ENCODE results near the gene SLC30A9. TPM values are rescaled to one million over a fixed set of nuclear protein-coding genes. Genes with fewer than 3 reads are reported as not detected.
A peak's percentile ranks its signal among the peaks of the same experiment; 100 is the strongest.

SLC30A9 gene
- total and polyA plus RNA-seq, 2 experiments from 2014 or later = 65.5 to 69.5 TPM

- no peak for TF ChIP-seq EZH2phosphoT487 (IDR thresholded peaks at IDR 0.05; ENCODE audit: insufficient read depth, low read depth)
- no peak for TF ChIP-seq EZH2 (IDR thresholded peaks at IDR 0.05; ENCODE audit: insufficient read depth, poor library complexity, severe bottlenecking)
- H3K9me2 ChIP-seq (ENCODE audit: insufficient read depth) = no peaks in the 10 kb centered on the region
- DNase-seq = no peak
- H3K4me3 ChIP-seq = no peak overlapping the region
- H3K9me3 ChIP-seq (ENCODE audit: low read depth) = no peaks in the 10 kb centered on the region
- 97 to 100% methylated on average over 3 of the region's 3 CpGs for WGBS, 2 experiments (ENCODE audit: low coverage in 1 of 2, low lambda C conversion rate in 2 of 2, missing lambda C conversion rate in 2 of 2)
- no peaks in the 10 kb centered on the region for H4K20me1 ChIP-seq (ENCODE audit: insufficient read depth)
- H3K4me2 ChIP-seq (ENCODE audit: unreplicated experiment) = no peak overlapping the region
- no peak overlapping the region for H3K27ac ChIP-seq
- H3K4me1 ChIP-seq (ENCODE audit: insufficient read depth) = no peaks in the 10 kb centered on the region
- H3K9ac ChIP-seq = no peak overlapping the region
- H3K36me3 ChIP-seq (ENCODE audit: low read depth) = peaks cover 20% of the 10 kb centered on the region
- no peaks in the 10 kb centered on the region for H3K27me3 ChIP-seq (replicated peaks; ENCODE audit: insufficient read depth)
- H3K79me2 ChIP-seq (ENCODE audit: insufficient read depth) = peaks cover 100% of the 10 kb centered on the region
- no peak overlapping the region for H2AFZ ChIP-seq
- in situ Hi-C loops (cut with MboI) = no loop called here
- H3F3A ChIP-seq (ENCODE audit: insufficient read depth) = no peaks in the 10 kb centered on the region
Observed at GRCh38 chr4:42008011-42008786, 17.9 kb downstream of the SLC30A9 start.

- peaks cover 84% of the 10 kb centered on the region for H3K79me2 ChIP-seq (ENCODE audit: insufficient read depth)
- no peak overlapping the region for H3K4me2 ChIP-seq (ENCODE audit: unreplicated experiment)
- no peaks in the 10 kb centered on the region for H3K9me3 ChIP-seq (ENCODE audit: low read depth)
- H3K4me1 ChIP-seq (ENCODE audit: insufficient read depth) = no peaks in the 10 kb centered on the region
- H4K20me1 ChIP-seq (ENCODE audit: insufficient read depth) = no peaks in the 10 kb centered on the region
- H2AFZ ChIP-seq = no peak overlapping the region
- in situ Hi-C loops (cut with MboI) = no loop called here
- H3K36me3 ChIP-seq (ENCODE audit: low read depth) = peaks cover 4% of the 10 kb centered on the region
- no peak overlapping the region for H3K27ac ChIP-seq
- no peak for DNase-seq
- TF ChIP-seq EZH2 (IDR thresholded peaks at IDR 0.05; ENCODE audit: insufficient read depth, poor library complexity, severe bottlenecking) = no peak
- TF ChIP-seq EZH2phosphoT487 (IDR thresholded peaks at IDR 0.05; ENCODE audit: insufficient read depth, low read depth) = no peak
- 98 to 100% methylated on average over 2 of the region's 2 CpGs for WGBS, 2 experiments (ENCODE audit: low coverage in 1 of 2, low lambda C conversion rate in 2 of 2, missing lambda C conversion rate in 2 of 2)
- no peaks in the 10 kb centered on the region for H3F3A ChIP-seq (ENCODE audit: insufficient read depth)
- no peaks in the 10 kb centered on the region for H3K27me3 ChIP-seq (replicated peaks; ENCODE audit: insufficient read depth)
- no peaks in the 10 kb centered on the region for H3K9me2 ChIP-seq (ENCODE audit: insufficient read depth)
- H3K9ac ChIP-seq = no peak overlapping the region
- no peak overlapping the region for H3K4me3 ChIP-seq
Observed at GRCh38 chr4:42015438-42015837, 25.1 kb downstream of the SLC30A9 start.

GRCh38 chr4:42018451-42018850 lies 28.1 kb downstream of the SLC30A9 start:
- no peak for DNase-seq
- in situ Hi-C loops (cut with MboI) = no loop called here
- Histone ChIP-seq H3K9me2 (ENCODE audit: insufficient read depth) (no peaks in the 10 kb centered on the region), H4K20me1 (ENCODE audit: insufficient read depth) (0 out of 2 replicates have a peak, but pooled peaks cover 3% of the 10 kb centered on the region), H3F3A (ENCODE audit: insufficient read depth) (no peaks in the 10 kb centered on the region), H3K4me2 (ENCODE audit: unreplicated experiment) (no peak overlapping the region), H3K9me3 (ENCODE audit: low read depth) (no peaks in the 10 kb centered on the region), H3K4me3 (no peak overlapping the region), H3K9ac (no peak overlapping the region), H2AFZ (no peak overlapping the region), H3K27me3 (replicated peaks; ENCODE audit: insufficient read depth) (no peaks in the 10 kb centered on the region), H3K4me1 (ENCODE audit: insufficient read depth) (no peaks in the 10 kb centered on the region), H3K27ac (no peak overlapping the region), H3K36me3 (ENCODE audit: low read depth) (peaks cover 16% of the 10 kb centered on the region), H3K79me2 (ENCODE audit: insufficient read depth) (peaks cover 54% of the 10 kb centered on the region)
- 96% methylated on average over 2 of the region's 2 CpGs for whole genome bisulfite sequencing, 2 experiments (ENCODE audit: low coverage in 1 of 2, low lambda C conversion rate in 2 of 2, missing lambda C conversion rate in 2 of 2)
- no peak for TF ChIP-seq EZH2 (IDR thresholded peaks at IDR 0.05; ENCODE audit: insufficient read depth, poor library complexity, severe bottlenecking)
- TF ChIP-seq EZH2phosphoT487 (IDR thresholded peaks at IDR 0.05; ENCODE audit: insufficient read depth, low read depth) = no peak

GRCh38 chr4:42048394-42048793 lies 58.1 kb downstream of the SLC30A9 start:
- no peaks in the 10 kb centered on the region for H3K27me3 ChIP-seq (replicated peaks; ENCODE audit: insufficient read depth)
- no peaks in the 10 kb centered on the region for H3F3A ChIP-seq (ENCODE audit: insufficient read depth)
- H3K79me2 ChIP-seq (ENCODE audit: insufficient read depth) = no peaks in the 10 kb centered on the region
- 0 to 3% methylated on average over 1 of the region's 1 CpG for WGBS, 2 experiments (ENCODE audit: low coverage in 1 of 2, low lambda C conversion rate in 2 of 2, missing lambda C conversion rate in 2 of 2)
- H2AFZ ChIP-seq = no peak overlapping the region
- H3K4me2 ChIP-seq (ENCODE audit: unreplicated experiment) = no peak overlapping the region
- in situ Hi-C loops (cut with MboI) = no loop called here
- H4K20me1 ChIP-seq (ENCODE audit: insufficient read depth) = no peaks in the 10 kb centered on the region
- peaks cover 45% of the 10 kb centered on the region for H3K36me3 ChIP-seq (ENCODE audit: low read depth)
- no peak overlapping the region for H3K9ac ChIP-seq
- no peaks in the 10 kb centered on the region for H3K9me3 ChIP-seq (ENCODE audit: low read depth)
- H3K4me3 ChIP-seq = no peak overlapping the region
- no peaks in the 10 kb centered on the region for H3K9me2 ChIP-seq (ENCODE audit: insufficient read depth)
- peak; percentile 74 for DNase-seq
- H3K4me1 ChIP-seq (ENCODE audit: insufficient read depth) = no peaks in the 10 kb centered on the region
- TF ChIP-seq EZH2 (IDR thresholded peaks at IDR 0.05; ENCODE audit: insufficient read depth, poor library complexity, severe bottlenecking) (no peak), EZH2phosphoT487 (IDR thresholded peaks at IDR 0.05; ENCODE audit: insufficient read depth, low read depth) (no peak)
- no peak overlapping the region for H3K27ac ChIP-seq
